Progenitor cell of endocrine pancreas (in vitro differentiated cells): ENCODE measurements around the gene SELP. TPM values are rescaled to one million over a fixed set of nuclear protein-coding genes. Genes with fewer than 3 reads are reported as not detected.

Source experiments
- DNase-seq: peaks from one replicate; pipeline ENCODE4 v3.0.0; 2021; ENCODE audit warnings: low spot score; ENCODE audit not compliant: unreplicated experiment
- H3K27ac Mint-ChIP-seq: 2 replicates; pipeline ENCODE4 v1.8.0; 2021; ENCODE audit warnings: mild to moderate bottlenecking, moderate library complexity, mixed read lengths
- H3K27me3 Mint-ChIP-seq: 2 replicates; pipeline ENCODE4 v1.8.0; 2021; ENCODE audit warnings: mixed read lengths
- H3K36me3 Mint-ChIP-seq: 2 replicates; pipeline ENCODE4 v1.8.0; 2022; ENCODE audit warnings: mixed read lengths; ENCODE audit not compliant: insufficient read depth
- H3K4me1 Mint-ChIP-seq: 2 replicates; pipeline ENCODE4 v1.8.0; 2021; ENCODE audit warnings: low read depth, mixed read lengths
- H3K4me3 Mint-ChIP-seq: 2 replicates; pipeline ENCODE4 v1.8.0; 2021; ENCODE audit warnings: low read depth, mild to moderate bottlenecking, moderate library complexity, mixed read lengths
- H3K9me3 Mint-ChIP-seq: 2 replicates; pipeline ENCODE4 v1.8.0; 2021; ENCODE audit warnings: low read depth, mixed read lengths
- CTCF ChIP-seq: fragments of 200-600 bp; sonication (generic); IDR thresholded peaks from one replicate; pipeline ENCODE4 v1.5.0; 2021; ENCODE audit warnings: antibody characterized with exemption, mild to moderate bottlenecking; ENCODE audit not compliant: unreplicated experiment
- total RNA-seq: library from RNA; stranded (reverse); gene quantifications from 2 replicates; pipeline ENCODE4 v1.2.1, GENCODE V29; 2021

The SELP gene
- total RNA-seq, 1 donor from 2014 or later = not detected

DNA sequence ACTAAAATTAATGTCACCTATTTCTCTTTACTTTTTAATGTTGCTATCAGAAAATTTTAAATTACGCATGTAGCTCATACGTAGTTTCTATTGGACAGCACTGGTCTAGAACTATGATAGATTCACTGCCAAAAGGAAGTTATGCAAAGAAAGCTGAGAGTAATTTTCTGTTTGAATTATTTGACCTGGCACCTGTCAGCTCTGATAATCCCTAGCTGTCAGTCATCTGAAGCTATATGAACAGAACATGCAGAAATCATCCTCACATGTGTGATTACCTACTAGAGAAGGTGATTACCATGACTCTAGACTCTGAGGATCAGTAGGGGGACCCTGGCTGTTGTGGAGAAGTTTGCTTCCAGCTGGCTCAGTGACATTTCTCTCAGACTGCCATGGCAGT, 84.5 kb downstream of the SELP start:
- TF ChIP-seq CTCF = no peak
- no peak for DNase-seq

DNA sequence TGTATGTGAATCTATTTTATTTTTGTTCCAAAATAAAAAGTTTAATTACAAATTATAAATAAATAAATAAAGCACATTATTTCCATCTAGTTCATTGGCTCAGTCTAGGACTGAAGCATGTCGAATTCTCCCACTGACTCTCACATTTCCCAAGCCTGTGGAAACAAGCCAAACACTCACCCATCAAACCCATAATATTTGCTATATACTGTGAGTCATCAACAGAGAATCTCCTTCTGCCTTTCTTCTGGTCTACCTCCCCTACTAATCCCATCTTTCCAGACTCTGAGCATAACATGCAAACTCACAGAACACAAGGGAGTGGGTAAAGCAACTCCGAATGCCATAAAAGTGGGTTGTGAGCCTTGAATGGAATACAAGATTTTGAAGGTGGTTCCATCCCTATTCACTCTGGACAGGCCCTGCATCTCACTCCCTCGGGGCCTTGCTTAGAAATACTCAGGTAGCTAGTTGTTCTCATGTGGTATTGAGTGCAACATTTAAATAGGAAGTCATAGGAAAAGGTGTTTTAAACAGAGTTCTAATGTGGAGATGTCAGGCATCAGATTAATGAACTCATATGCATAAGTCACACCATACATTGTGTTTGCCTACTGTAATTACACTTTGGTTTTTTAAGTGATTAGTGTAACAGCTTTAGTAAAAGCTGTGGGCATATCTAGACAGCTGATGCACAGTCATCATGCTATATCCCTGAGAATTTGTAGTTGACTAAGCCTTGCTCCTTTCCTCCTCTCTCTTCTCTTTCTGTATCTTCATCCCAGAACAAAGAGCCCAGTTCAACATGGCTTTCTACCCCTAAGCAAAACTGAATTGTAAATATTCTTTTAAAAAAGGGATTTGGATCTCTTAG, 90.7 kb downstream of the SELP start:
- TF ChIP-seq CTCF = no peak
- Mint-ChIP-seq H3K27ac (no peak overlapping the region), H3K4me3 (no peak overlapping the region), H3K27me3 (peaks cover 4% of the 10 kb centered on the region), H3K4me1 (peaks cover 9% of the 10 kb centered on the region), H3K9me3 (peaks cover 3% of the 10 kb centered on the region), H3K36me3 (no peaks in the 10 kb centered on the region)
- no peak for DNase-seq

More for the DNA sequence above, 84.5 kb downstream of the SELP start:
- no peak overlapping the region for H3K27ac Mint-ChIP-seq
- H3K9me3 Mint-ChIP-seq = no peaks in the 10 kb centered on the region
- H3K4me1 Mint-ChIP-seq = peaks cover 11% of the 10 kb centered on the region
- no peak overlapping the region for H3K4me3 Mint-ChIP-seq
- peaks cover 4% of the 10 kb centered on the region for H3K27me3 Mint-ChIP-seq
- H3K36me3 Mint-ChIP-seq = no peaks in the 10 kb centered on the region

Other genes starting within 250 kb of the SELP start
- gene CCDC181, start 202.7 kb downstream of the SELP start, total RNA-seq = 7.3 and 8.2 TPM in 2 replicates
- gene SLC19A2, start 144.2 kb downstream of the SELP start, total RNA-seq = 18.1 and 19.5 TPM in 2 replicates
- 1.7 and 2.9 TPM in 2 replicates for gene F5, start 43.6 kb downstream of the SELP start, total RNA-seq
- gene SELL, start 81.5 kb upstream of the SELP start, total RNA-seq = 0.16 and 0.69 TPM in 2 replicates
- not detected in 2 replicates for gene SELE, start 104.0 kb upstream of the SELP start, total RNA-seq
- gene METTL18, start 164.8 kb upstream of the SELP start, total RNA-seq = 9.3 and 12.7 TPM in 2 replicates